ENCODE results near the gene ACVR2A.

The ACVR2A gene

DNA sequence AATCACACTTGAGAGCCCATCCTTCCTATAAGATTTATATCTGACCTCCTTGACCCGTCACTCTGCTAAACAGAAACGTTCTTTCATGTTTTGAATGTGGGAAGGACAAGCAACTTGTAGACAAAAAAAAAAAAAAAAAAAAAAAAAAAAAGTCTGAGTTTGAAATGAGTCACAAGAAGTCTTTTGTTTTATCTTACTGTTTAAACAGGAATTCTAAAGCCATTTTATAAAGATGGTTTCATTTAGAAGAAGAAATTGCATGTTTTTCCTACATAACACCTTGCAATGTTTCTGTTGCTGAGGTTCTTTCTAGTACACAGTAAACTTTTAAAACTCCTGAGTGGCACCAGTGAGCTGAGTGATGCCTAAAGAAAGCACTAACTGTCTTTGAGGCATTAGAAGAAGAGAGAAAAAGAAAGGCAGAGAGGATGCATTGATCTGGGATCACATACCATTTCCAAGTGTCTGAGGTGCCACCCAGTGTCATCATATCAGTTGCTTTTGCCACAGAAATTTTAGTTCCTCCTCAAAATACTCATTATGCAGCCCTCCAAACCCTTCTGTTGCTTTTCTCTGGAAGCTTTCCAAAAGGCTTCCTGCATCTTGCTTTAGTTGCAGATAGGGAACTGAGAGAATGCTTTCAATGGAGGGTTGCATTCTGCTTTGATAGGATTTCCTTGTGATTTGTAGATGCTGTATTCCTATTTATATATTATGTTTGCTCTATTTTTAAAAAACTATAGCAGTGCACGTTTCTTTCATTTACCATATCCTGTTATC lies 69.1 kb downstream of the ACVR2A start:
- TF ChIP-seq, protein P1, sequence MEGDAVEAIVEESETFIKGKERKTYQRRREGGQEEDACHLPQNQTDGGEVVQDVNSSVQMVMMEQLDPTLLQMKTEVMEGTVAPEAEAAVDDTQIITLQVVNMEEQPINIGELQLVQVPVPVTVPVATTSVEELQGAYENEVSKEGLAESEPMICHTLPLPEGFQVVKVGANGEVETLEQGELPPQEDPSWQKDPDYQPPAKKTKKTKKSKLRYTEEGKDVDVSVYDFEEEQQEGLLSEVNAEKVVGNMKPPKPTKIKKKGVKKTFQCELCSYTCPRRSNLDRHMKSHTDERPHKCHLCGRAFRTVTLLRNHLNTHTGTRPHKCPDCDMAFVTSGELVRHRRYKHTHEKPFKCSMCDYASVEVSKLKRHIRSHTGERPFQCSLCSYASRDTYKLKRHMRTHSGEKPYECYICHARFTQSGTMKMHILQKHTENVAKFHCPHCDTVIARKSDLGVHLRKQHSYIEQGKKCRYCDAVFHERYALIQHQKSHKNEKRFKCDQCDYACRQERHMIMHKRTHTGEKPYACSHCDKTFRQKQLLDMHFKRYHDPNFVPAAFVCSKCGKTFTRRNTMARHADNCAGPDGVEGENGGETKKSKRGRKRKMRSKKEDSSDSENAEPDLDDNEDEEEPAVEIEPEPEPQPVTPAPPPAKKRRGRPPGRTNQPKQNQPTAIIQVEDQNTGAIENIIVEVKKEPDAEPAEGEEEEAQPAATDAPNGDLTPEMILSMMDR (IDR thresholded peaks at IDR 0.05; ENCODE audit: low read depth, low read length): no peak
- Histone ChIP-seq H3K36me3 (peaks cover 12% of the 10 kb centered on the region), H3K9me3 (ENCODE audit: severe bottlenecking) (no peaks in the 10 kb centered on the region), H3K27me3 (ENCODE audit: insufficient read depth, low read depth, severe bottlenecking) (no peaks in the 10 kb centered on the region), H3K27ac (no peak overlapping the region), H3K4me3 (ENCODE audit: low read depth, low read length) (no peak overlapping the region)
- no peak for DNase-seq

DNA sequence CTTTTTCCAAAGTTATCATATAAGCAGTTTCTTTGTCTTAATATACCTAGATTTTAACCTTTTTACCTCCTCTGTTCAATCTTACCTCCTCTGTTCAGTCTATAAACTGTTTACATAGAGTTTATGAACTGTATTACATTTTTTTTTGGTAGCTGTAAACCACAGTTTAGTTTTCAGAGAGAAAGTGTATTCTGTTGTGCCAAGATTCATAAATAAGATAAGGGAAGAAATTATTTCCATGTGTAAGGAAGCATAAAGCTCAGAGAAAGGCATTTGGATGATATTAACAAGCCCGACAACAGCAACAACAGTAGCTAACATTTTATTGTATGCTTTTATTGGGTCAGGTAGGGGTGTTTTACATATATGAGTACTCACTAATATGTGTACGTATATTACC lies 71.2 kb downstream of the ACVR2A start:
- H3K27me3 ChIP-seq (ENCODE audit: insufficient read depth, low read depth, severe bottlenecking): no peaks in the 10 kb centered on the region
- no peak for DNase-seq
- H3K27ac ChIP-seq: no peak overlapping the region
- TF ChIP-seq, protein P1 (IDR thresholded peaks at IDR 0.05; ENCODE audit: low read depth, low read length): no peak
- no peak overlapping the region for H3K4me3 ChIP-seq (ENCODE audit: low read depth, low read length)
- no peaks in the 10 kb centered on the region for H3K9me3 ChIP-seq (ENCODE audit: severe bottlenecking)
- H3K36me3 ChIP-seq: peaks cover 12% of the 10 kb centered on the region

DNA sequence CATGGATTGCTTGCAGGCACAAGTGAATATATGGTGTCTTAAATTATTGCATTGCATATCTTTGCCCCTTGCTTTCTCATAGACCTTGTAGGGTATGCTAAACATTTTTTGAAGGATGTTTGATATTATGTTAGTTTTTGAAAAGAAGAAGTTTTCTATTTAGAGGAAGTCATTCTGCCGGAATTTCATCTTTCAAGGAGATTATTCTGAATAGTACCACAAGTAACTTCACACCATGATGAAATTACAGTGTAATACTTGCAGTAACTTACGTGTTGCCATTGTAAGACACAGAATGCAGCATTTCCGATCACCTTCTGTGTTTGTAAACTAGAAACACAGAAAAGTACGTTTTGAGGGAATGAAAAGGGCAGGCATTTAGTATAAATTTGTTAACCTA lies 71.9 kb downstream of the ACVR2A start:
- no peak overlapping the region for H3K4me3 ChIP-seq (ENCODE audit: low read depth, low read length)
- H3K27me3 ChIP-seq (ENCODE audit: insufficient read depth, low read depth, severe bottlenecking): no peaks in the 10 kb centered on the region
- H3K36me3 ChIP-seq: peaks cover 12% of the 10 kb centered on the region
- H3K9me3 ChIP-seq (ENCODE audit: severe bottlenecking): no peaks in the 10 kb centered on the region
- TF ChIP-seq, protein P1 (IDR thresholded peaks at IDR 0.05; ENCODE audit: low read depth, low read length): no peak
- DNase-seq: no peak
- H3K27ac ChIP-seq: no peak overlapping the region

GRCh38 chr2:147917161-147917560 lies 72.3 kb downstream of the ACVR2A start:
- TF ChIP-seq, protein P1 (IDR thresholded peaks at IDR 0.05; ENCODE audit: low read depth, low read length): no peak
- Histone ChIP-seq H3K36me3 (peaks cover 12% of the 10 kb centered on the region), H3K9me3 (ENCODE audit: severe bottlenecking) (no peaks in the 10 kb centered on the region), H3K4me3 (ENCODE audit: low read depth, low read length) (no peak overlapping the region), H3K27me3 (ENCODE audit: insufficient read depth, low read depth, severe bottlenecking) (no peaks in the 10 kb centered on the region), H3K27ac (no peak overlapping the region)
- DNase-seq: no peak

DNA sequence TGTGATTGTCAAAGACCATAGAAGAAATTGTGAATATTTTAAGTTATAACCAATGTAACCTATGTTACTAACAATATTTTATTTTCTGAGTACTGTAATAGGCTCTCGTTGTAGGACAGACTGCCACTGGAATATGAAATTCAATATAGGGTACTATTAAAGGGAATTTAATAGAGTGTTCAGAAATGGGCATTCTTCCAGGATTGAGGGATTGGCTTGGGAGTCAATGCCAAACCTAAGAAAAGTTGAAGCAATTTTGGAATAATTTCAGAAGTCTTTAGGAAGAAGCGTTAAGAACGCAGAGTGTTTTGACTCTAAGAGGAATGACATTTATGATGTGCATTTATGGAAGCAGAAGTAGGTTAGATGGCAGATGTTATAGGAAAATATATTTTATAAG lies 79.0 kb downstream of the ACVR2A start:
- Histone ChIP-seq H3K9me3 (ENCODE audit: severe bottlenecking) (no peaks in the 10 kb centered on the region), H3K4me3 (ENCODE audit: low read depth, low read length) (no peak overlapping the region), H3K36me3 (peaks cover 14% of the 10 kb centered on the region), H3K27ac (no peak overlapping the region), H3K27me3 (ENCODE audit: insufficient read depth, low read depth, severe bottlenecking) (no peaks in the 10 kb centered on the region)
- no peak for DNase-seq
- TF ChIP-seq, protein P1 (IDR thresholded peaks at IDR 0.05; ENCODE audit: low read depth, low read length): no peak

GRCh38 chr2:147924647-147925046 lies 79.8 kb downstream of the ACVR2A start:
- TF ChIP-seq, protein P1 (IDR thresholded peaks at IDR 0.05; ENCODE audit: low read depth, low read length): no peak
- Histone ChIP-seq H3K27me3 (ENCODE audit: insufficient read depth, low read depth, severe bottlenecking) (no peaks in the 10 kb centered on the region), H3K27ac (no peak overlapping the region), H3K9me3 (ENCODE audit: severe bottlenecking) (no peaks in the 10 kb centered on the region), H3K36me3 (peaks cover 14% of the 10 kb centered on the region), H3K4me3 (ENCODE audit: low read depth, low read length) (no peak overlapping the region)
- DNase-seq: no peak
